Psoas muscle (tissue), 8 donors: ENCODE data around the gene ANKK1. TPM values are rescaled to one million over a fixed set of nuclear protein-coding genes. Genes with fewer than 3 reads are reported as not detected.

Source experiments
- ATAC-seq, 4 donors: fragments of 200-7000 bp; cut with Tn5 transposase; one replicate each; pipeline ENCODE4 v1.9.1; 2020; ENCODE audit warnings: moderate library complexity in 3 of 4, mild to moderate bottlenecking in 2 of 4
- DNase-seq, 2 donors: peaks; one replicate each; pipeline ENCODE4 v3.0.0-alpha.2; 2020
- H3K27ac ChIP-seq: fragments of 200-600 bp; one replicate; pipeline ENCODE4 v1.8.0; 2022
- H3K27me3 ChIP-seq, 3 donors: fragments of 200-600 bp in 1 of 3; one replicate each; pipeline versions ENCODE4 v1.6.1 to v1.8.0; 2013 to 2022; ENCODE audit warnings: low read length in 2 of 3, mild to moderate bottlenecking in 2 of 3, moderate library complexity in 1 of 3; ENCODE audit not compliant: insufficient read depth in 3 of 3
- H3K36me3 ChIP-seq, 2 donors: fragments of 200-600 bp in 1 of 2; one replicate each; pipeline versions ENCODE4 v1.6.1 to v1.8.0; 2013 to 2022; ENCODE audit warnings: low read depth in 1 of 2, mild to moderate bottlenecking in 1 of 2, moderate library complexity in 1 of 2; ENCODE audit not compliant: insufficient read depth in 1 of 2
- H3K4me1 ChIP-seq: fragments of 200-600 bp; one replicate; pipeline ENCODE4 v1.8.0; 2022
- H3K4me3 ChIP-seq: fragments of 200-600 bp; one replicate; pipeline ENCODE4 v1.8.0; 2022; ENCODE audit warnings: mild to moderate bottlenecking
- H3K9me3 ChIP-seq: fragments of 200-600 bp; one replicate; pipeline ENCODE4 v1.8.0; 2022
- WGBS, 3 donors: extraction: QIAGEN DNeasy Blood & Tissue Kit; methylation state at CpG; one replicate each; pipeline versions ENCODE4 v1.1.6 to v1.1.7; 2013; 5-methylcytosine and 5-hydroxymethylcytosine counted together
- intact Hi-C, 2 donors: fragments of 100-400 bp; cut with DNase I; formaldehyde crosslinking; loops; one replicate each; pipeline versions ENCODE4 v1.11.0 to v1.14.2; 2022
- polyA plus RNA-seq, 3 donors: library from polyadenylated mRNA; stranded (reverse); fragments of 200-250 nt; gene quantifications; one replicate each; pipeline ENCODE4 v1.2.3, GENCODE V29; 2013
- total RNA-seq, 4 donors: library from RNA; stranded (reverse); fragmentation: NEBNext Ultra II Directional in 2 of 4; extraction: Animal tissue kit (Norgen Biotek cat#: 25700) in 2 of 4; gene quantifications; one replicate each; pipeline versions ENCODE4 v1.2.1 to v1.2.4, GENCODE V29; 2021 to 2023
- TF ChIP-seq, protein P1 (sequence below): fragments of 200-600 bp; IDR thresholded peaks from one replicate; pipeline ENCODE4 v1.8.0; 2022; ENCODE audit warnings: antibody characterized with exemption
- donor health status: healthy with polysubstance abuse.
- donor health status: DM: no; HTN: no; CAD: no; lungs with moderate emphysema.
- donor health status: Bipolar disorder and iron deficiency.
- donor health status: healthy.
- donor health status: DM: yes; HTN: yes; CAD: no.
- donor health status: DM: no; HTN: no; CAD: no.
- donor health status: DM: no; HTN: no; CAD: no.
- donor health status: DM: yes; HTN: yes; CAD: no.

The ANKK1 gene
- total and polyA plus RNA-seq, 7 donors, result 0.04 to 0.34 (median 0.29) TPM; not detected in 2

DNA sequence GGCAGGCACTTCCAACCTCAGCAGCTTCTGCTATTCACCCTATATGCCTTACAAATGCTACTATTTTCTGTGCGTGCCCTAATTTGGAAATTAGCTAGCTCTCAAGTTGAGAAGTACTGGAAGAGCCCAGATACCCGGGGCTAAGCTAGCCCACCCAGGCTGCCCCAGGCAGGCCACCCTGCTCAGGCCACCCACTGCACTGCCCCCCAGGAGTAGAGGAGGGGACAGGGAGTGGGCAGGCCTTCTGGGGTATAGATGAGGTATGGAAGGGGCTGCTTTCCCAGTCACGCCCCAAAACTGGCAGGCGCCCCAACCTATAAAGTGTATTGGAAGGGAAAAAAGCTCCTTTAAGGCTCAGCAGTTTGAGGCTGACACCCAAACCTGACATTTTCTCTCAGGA lies 44.2 kb downstream of the ANKK1 start:
- intact Hi-C loops, result no loop called here
- Histone ChIP-seq H3K9me3 (no peaks in the 10 kb centered on the region), H3K27me3 (no peaks in the 10 kb centered on the region), H3K4me3 (no peak overlapping the region), H3K4me1 (no peaks in the 10 kb centered on the region), H3K27ac (no peak overlapping the region), H3K36me3 (no peaks in the 10 kb centered on the region)
- WGBS, 3 donors, result 81 to 89% (median 85%) methylated on average over 4 of the region's 4 CpGs
- no peak for DNase-seq
- ATAC-seq, result no peak
- TF ChIP-seq, protein P1, sequence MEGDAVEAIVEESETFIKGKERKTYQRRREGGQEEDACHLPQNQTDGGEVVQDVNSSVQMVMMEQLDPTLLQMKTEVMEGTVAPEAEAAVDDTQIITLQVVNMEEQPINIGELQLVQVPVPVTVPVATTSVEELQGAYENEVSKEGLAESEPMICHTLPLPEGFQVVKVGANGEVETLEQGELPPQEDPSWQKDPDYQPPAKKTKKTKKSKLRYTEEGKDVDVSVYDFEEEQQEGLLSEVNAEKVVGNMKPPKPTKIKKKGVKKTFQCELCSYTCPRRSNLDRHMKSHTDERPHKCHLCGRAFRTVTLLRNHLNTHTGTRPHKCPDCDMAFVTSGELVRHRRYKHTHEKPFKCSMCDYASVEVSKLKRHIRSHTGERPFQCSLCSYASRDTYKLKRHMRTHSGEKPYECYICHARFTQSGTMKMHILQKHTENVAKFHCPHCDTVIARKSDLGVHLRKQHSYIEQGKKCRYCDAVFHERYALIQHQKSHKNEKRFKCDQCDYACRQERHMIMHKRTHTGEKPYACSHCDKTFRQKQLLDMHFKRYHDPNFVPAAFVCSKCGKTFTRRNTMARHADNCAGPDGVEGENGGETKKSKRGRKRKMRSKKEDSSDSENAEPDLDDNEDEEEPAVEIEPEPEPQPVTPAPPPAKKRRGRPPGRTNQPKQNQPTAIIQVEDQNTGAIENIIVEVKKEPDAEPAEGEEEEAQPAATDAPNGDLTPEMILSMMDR, result no peak

DNA sequence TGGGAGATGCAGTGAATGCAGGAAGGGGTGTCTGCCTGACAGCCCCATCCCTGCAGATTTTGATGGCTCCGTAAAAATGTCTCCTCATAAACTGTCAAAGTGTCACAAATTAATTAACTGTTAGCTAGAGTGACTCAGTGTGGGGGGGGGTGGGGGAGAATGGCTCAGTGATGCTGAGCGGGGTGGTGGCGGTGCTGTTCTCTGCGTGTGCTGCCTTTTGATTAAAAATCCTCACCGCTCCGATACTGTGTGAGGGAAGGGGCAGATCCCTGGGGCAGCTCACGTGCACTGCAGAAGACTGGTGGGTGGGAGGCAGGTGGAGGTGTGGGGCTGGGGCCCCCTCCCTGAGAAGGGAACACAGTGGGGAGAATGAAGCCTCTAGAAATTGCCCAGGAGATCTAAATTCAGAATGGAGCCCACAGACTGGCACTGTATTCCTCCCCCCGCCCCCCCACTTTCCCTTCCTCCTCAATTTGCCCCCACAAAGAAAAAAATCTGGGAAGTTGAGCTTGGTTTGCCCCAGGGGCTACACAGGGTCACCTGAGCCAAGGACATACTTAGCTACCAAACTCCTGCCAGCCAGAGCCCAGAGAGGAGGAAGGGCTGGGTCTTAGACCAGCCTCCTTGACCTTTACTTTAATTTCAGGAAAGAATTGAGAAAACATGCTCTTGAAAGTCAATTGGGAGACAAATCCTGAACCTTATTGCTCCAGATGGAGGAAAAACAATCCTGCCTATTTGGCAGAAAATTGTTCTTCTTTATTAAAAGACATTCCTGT lies 47.8 kb downstream of the ANKK1 start:
- intact Hi-C loops, result no loop called here
- TF ChIP-seq, protein P1, result no peak
- Histone ChIP-seq H3K4me3 (no peak overlapping the region), H3K27me3 (no peaks in the 10 kb centered on the region), H3K4me1 (no peaks in the 10 kb centered on the region), H3K27ac (no peak overlapping the region), H3K36me3 (no peaks in the 10 kb centered on the region), H3K9me3 (no peaks in the 10 kb centered on the region)
- DNase-seq, result no peak
- 85 to 91% (median 90%) methylated on average over 8 of the region's 8 CpGs for WGBS, 3 donors
- ATAC-seq, result no peak

DNA sequence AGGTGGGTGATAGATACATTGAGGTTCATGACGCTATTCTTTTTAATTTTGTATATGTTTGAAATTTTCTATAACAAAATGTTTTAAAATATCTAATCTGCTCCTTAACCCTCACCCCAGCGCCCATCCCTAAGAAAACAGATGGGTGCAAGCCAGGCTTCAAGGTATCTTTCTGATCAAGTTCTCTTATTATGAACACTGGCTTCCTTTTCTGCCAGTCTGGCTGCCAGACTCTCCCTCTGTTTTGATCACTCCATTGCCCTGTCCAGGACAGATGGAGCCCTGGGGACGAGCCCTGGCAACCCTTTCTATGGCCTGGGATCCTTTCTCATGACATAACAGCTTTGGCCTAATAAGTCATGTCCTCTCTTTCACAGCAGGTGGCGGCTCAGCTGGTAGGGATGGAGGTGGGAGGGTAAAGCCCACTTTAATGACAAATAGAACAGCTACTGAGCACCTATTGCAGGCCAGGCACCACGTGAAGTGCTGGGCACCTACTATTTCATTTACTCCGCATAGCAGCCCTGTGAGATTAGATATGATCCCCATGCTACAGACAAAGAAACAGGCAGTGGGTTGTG lies 49.2 kb downstream of the ANKK1 start:
- Histone ChIP-seq H3K27me3 (no peaks in the 10 kb centered on the region), H3K4me1 (no peaks in the 10 kb centered on the region), H3K36me3 (no peaks in the 10 kb centered on the region), H3K27ac (no peak overlapping the region), H3K9me3 (no peaks in the 10 kb centered on the region), H3K4me3 (no peak overlapping the region)
- TF ChIP-seq, protein P1, result no peak
- WGBS, 3 donors, result 32 to 48% (median 34%) methylated on average over 6 of the region's 6 CpGs
- ATAC-seq, result peak in 1 of 4 donors; percentile 44
- intact Hi-C loops, result no loop called here
- no peak for DNase-seq

DNA sequence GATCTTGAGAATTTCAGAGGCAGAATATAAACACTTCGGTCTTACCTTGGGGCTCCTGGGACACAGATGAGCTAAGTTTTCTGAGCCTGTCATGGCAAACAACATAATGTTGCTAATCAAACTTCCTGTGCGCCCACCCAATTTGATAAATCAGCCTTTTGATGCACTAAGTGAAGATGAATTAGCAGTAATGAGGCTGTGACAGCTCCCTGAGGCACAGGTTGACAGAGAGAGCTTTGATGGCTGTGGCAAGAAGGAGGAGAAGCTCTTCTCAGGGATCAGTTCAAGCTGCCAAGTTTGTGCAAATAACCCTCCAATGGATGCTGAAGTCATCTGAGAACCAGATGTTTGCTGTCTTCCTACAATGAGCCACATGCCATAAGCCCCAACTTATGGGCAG lies 53.2 kb downstream of the ANKK1 start:
- DNase-seq (no peak), ATAC-seq (no peak)
- no peak overlapping the region for H3K27ac ChIP-seq
- TF ChIP-seq, protein P1, result no peak
- WGBS, 3 donors, result 85 to 91% (median 89%) methylated on average over 2 of the region's 2 CpGs
- H3K4me1 ChIP-seq, result no peaks in the 10 kb centered on the region
- H3K27me3 ChIP-seq, result no peaks in the 10 kb centered on the region
- no peak overlapping the region for H3K4me3 ChIP-seq
- H3K9me3 ChIP-seq, result no peaks in the 10 kb centered on the region
- intact Hi-C loops, result no loop called here
- H3K36me3 ChIP-seq, result no peaks in the 10 kb centered on the region
